Neural progenitor cell (in vitro differentiated cells): Measurements from ENCODE around the gene ATM. TPM values are rescaled to one million over a fixed set of nuclear protein-coding genes. Genes with fewer than 3 reads are reported as not detected.

Experiments used
- DNase-seq: peaks from one replicate; pipeline ENCODE4 v3.0.0-alpha.2; 2016; ENCODE audit warnings: low spot score
- H2AFZ ChIP-seq: fragments of 200-600 bp; sonication (generic); replicated peaks from 2 replicates; pipeline ENCODE4 v1.6.1; 2016; ENCODE audit warnings: antibody characterized with exemption
- H3F3A ChIP-seq: fragments of 200-600 bp; sonication (generic); 2 replicates; pipeline ENCODE4 v1.6.1; 2016; ENCODE audit warnings: antibody characterized with exemption, low read depth
- H3K27ac ChIP-seq: fragments of 200-600 bp; sonication (generic); 2 replicates; pipeline ENCODE4 v1.5.1; 2016; ENCODE audit warnings: mild to moderate bottlenecking
- H3K27me3 ChIP-seq: fragments of 200-600 bp; sonication (generic); 2 replicates; pipeline ENCODE4 v1.6.1; 2016; ENCODE audit warnings: mild to moderate bottlenecking, moderate library complexity
- H3K36me3 ChIP-seq: fragments of 200-600 bp; sonication (generic); 2 replicates; pipeline ENCODE4 v1.5.1; 2016
- H3K4me1 ChIP-seq: fragments of 200-600 bp; sonication (generic); 2 replicates; pipeline ENCODE4 v1.6.1; 2016; ENCODE audit warnings: mixed run types
- H3K4me2 ChIP-seq: fragments of 200-600 bp; sonication (generic); 2 replicates; pipeline ENCODE4 v1.6.1; 2016
- H3K4me3 ChIP-seq: fragments of 200-600 bp; sonication (generic); 2 replicates; pipeline ENCODE4 v1.5.1; 2016
- H3K79me2 ChIP-seq: fragments of 200-600 bp; sonication (generic); 2 replicates; pipeline ENCODE4 v1.6.1; 2016; ENCODE audit warnings: low read depth
- H3K9ac ChIP-seq: fragments of 200-600 bp; sonication (generic); 2 replicates; pipeline ENCODE4 v1.6.1; 2016
- H3K9me3 ChIP-seq: fragments of 200-600 bp; sonication (generic); 2 replicates; pipeline ENCODE4 v1.5.1; 2016; ENCODE audit warnings: low read depth
- H4K20me1 ChIP-seq: fragments of 200-600 bp; sonication (generic); 2 replicates; pipeline ENCODE4 v1.6.1; 2016; ENCODE audit warnings: low read depth
- H3K27ac Mint-ChIP-seq: 3 replicates; pipeline ENCODE4 v1.8.0; 2021; ENCODE audit warnings: mixed read lengths
- H3K27me3 Mint-ChIP-seq: 2 replicates; pipeline ENCODE4 v1.8.0; 2022; ENCODE audit warnings: low read depth, mild to moderate bottlenecking, inconsistent platforms, moderate library complexity, mixed read lengths; ENCODE audit not compliant: insufficient read depth
- H3K36me3 Mint-ChIP-seq: 3 replicates; pipeline ENCODE4 v1.8.0; 2021; ENCODE audit warnings: mixed read lengths
- H3K4me1 Mint-ChIP-seq: 3 replicates; pipeline ENCODE4 v1.8.0; 2021; ENCODE audit warnings: mixed read lengths
- H3K4me3 Mint-ChIP-seq: 3 replicates; pipeline ENCODE4 v1.8.0; 2021; ENCODE audit warnings: mild to moderate bottlenecking, moderate library complexity, mixed read lengths
- H3K9me3 Mint-ChIP-seq: 3 replicates; pipeline ENCODE4 v1.8.0; 2020; ENCODE audit warnings: mixed read lengths
- CTCF ChIP-seq: fragments of 200-600 bp; sonication (generic); IDR thresholded peaks from 2 replicates; pipeline ENCODE4 v1.5.1; 2017; ENCODE audit warnings: antibody characterized with exemption, mild to moderate bottlenecking
- EZH2 ChIP-seq: fragments of 200-600 bp; sonication (generic); IDR thresholded peaks from 2 replicates; pipeline ENCODE4 v1.6.1; 2017; ENCODE audit warnings: antibody characterized with exemption, mild to moderate bottlenecking, moderate library complexity
- EZH2phosphoT487 ChIP-seq: fragments of 200-600 bp; sonication (generic); IDR thresholded peaks from 2 replicates; pipeline ENCODE4 v1.6.1; 2017; ENCODE audit warnings: antibody characterized with exemption
- total RNA-seq: library from RNA; depleted of rRNA; stranded (reverse); fragments of >200 nt; gene quantifications from 2 replicates; pipeline ENCODE4 v1.2.3, GENCODE V29; 2015; ENCODE audit warnings: low replicate concordance

Gene ATM
- total RNA-seq, 1 donor from 2014 or later, result 105 TPM

GRCh38 chr11:108242422-108242821 is 19.6 kb downstream of the ATM start:
- Mint-ChIP-seq H3K27ac (no peak overlapping the region), H3K27me3 (no peaks in the 10 kb centered on the region), H3K4me3 (no peak overlapping the region), H3K9me3 (no peaks in the 10 kb centered on the region), H3K36me3 (peaks cover 11% of the 10 kb centered on the region), H3K4me1 (no peaks in the 10 kb centered on the region)
- H3F3A ChIP-seq, result no peaks in the 10 kb centered on the region
- no peaks in the 10 kb centered on the region for H3K36me3 ChIP-seq
- H3K27me3 ChIP-seq, result no peaks in the 10 kb centered on the region
- TF ChIP-seq CTCF (no peak), EZH2 (no peak), EZH2phosphoT487 (no peak)
- no peak overlapping the region for H3K4me2 ChIP-seq
- no peak overlapping the region for H3K4me3 ChIP-seq
- no peaks in the 10 kb centered on the region for H4K20me1 ChIP-seq
- no peak overlapping the region for H2AFZ ChIP-seq
- no peaks in the 10 kb centered on the region for H3K9me3 ChIP-seq
- DNase-seq, result no peak
- no peaks in the 10 kb centered on the region for H3K79me2 ChIP-seq
- H3K4me1 ChIP-seq, result no peaks in the 10 kb centered on the region
- H3K9ac ChIP-seq, result no peak overlapping the region
- H3K27ac ChIP-seq, result no peak overlapping the region

- Histone ChIP-seq H3K4me3 (no peak overlapping the region), H3K9ac (no peak overlapping the region), H3K79me2 (no peaks in the 10 kb centered on the region), H3K4me2 (no peak overlapping the region), H3K9me3 (no peaks in the 10 kb centered on the region), H3K36me3 (peaks cover 8% of the 10 kb centered on the region), H3F3A (no peaks in the 10 kb centered on the region), H2AFZ (no peak overlapping the region), H3K27me3 (no peaks in the 10 kb centered on the region), H3K4me1 (no peaks in the 10 kb centered on the region), H4K20me1 (no peaks in the 10 kb centered on the region), H3K27ac (no peak overlapping the region)
- no peaks in the 10 kb centered on the region for H3K9me3 Mint-ChIP-seq
- TF ChIP-seq CTCF (no peak), EZH2 (no peak), EZH2phosphoT487 (no peak)
- H3K27me3 Mint-ChIP-seq, result no peaks in the 10 kb centered on the region
- H3K4me1 Mint-ChIP-seq, result no peaks in the 10 kb centered on the region
- H3K27ac Mint-ChIP-seq, result no peak overlapping the region
- peaks cover 14% of the 10 kb centered on the region for H3K36me3 Mint-ChIP-seq
- no peak overlapping the region for H3K4me3 Mint-ChIP-seq
- DNase-seq, result no peak
Measured at GRCh38 chr11:108246308-108246707, 23.4 kb downstream of the ATM start.

GRCh38 chr11:108246885-108247284 is 24.0 kb downstream of the ATM start:
- no peak overlapping the region for H3K9ac ChIP-seq
- no peak overlapping the region for H3K4me3 Mint-ChIP-seq
- no peak overlapping the region for H3K4me3 ChIP-seq
- no peak for TF ChIP-seq EZH2phosphoT487
- TF ChIP-seq EZH2, result no peak
- no peak for TF ChIP-seq CTCF
- peaks cover 8% of the 10 kb centered on the region for H3K36me3 ChIP-seq
- H3K9me3 ChIP-seq, result no peaks in the 10 kb centered on the region
- no peak overlapping the region for H3K4me2 ChIP-seq
- no peak overlapping the region for H3K27ac Mint-ChIP-seq
- H3K9me3 Mint-ChIP-seq, result no peaks in the 10 kb centered on the region
- no peaks in the 10 kb centered on the region for H3K27me3 Mint-ChIP-seq
- H2AFZ ChIP-seq, result no peak overlapping the region
- H3K36me3 Mint-ChIP-seq, result peaks cover 17% of the 10 kb centered on the region
- H3F3A ChIP-seq, result no peaks in the 10 kb centered on the region
- H3K27me3 ChIP-seq, result no peaks in the 10 kb centered on the region
- no peak overlapping the region for H3K27ac ChIP-seq
- no peaks in the 10 kb centered on the region for H3K4me1 ChIP-seq
- DNase-seq, result no peak
- H3K79me2 ChIP-seq, result no peaks in the 10 kb centered on the region
- H3K4me1 Mint-ChIP-seq, result no peaks in the 10 kb centered on the region
- no peaks in the 10 kb centered on the region for H4K20me1 ChIP-seq

- Histone ChIP-seq H3K36me3 (peaks cover 18% of the 10 kb centered on the region), H3K27me3 (no peaks in the 10 kb centered on the region), H3F3A (no peaks in the 10 kb centered on the region), H3K4me1 (no peaks in the 10 kb centered on the region), H3K9ac (no peak overlapping the region), H2AFZ (no peak overlapping the region), H3K79me2 (no peaks in the 10 kb centered on the region), H3K4me3 (no peak overlapping the region), H4K20me1 (no peaks in the 10 kb centered on the region), H3K9me3 (no peaks in the 10 kb centered on the region), H3K4me2 (no peak overlapping the region), H3K27ac (no peak overlapping the region)
- H3K36me3 Mint-ChIP-seq, result peaks cover 24% of the 10 kb centered on the region
- no peak for DNase-seq
- H3K27me3 Mint-ChIP-seq, result no peaks in the 10 kb centered on the region
- TF ChIP-seq EZH2, result no peak
- TF ChIP-seq EZH2phosphoT487, result no peak
- TF ChIP-seq CTCF, result no peak
- H3K27ac Mint-ChIP-seq, result no peak overlapping the region
- no peaks in the 10 kb centered on the region for H3K9me3 Mint-ChIP-seq
- no peak overlapping the region for H3K4me3 Mint-ChIP-seq
- H3K4me1 Mint-ChIP-seq, result no peaks in the 10 kb centered on the region
Measured at GRCh38 chr11:108253176-108253575, 30.3 kb downstream of the ATM start.
